Right kidney (tissue), 1 donor: ENCODE results near the gene DAW1.
"Not testable (repeated sequence)": the region's sequence is repeated elsewhere in the genome, so short reads cannot be mapped to it uniquely, and the experiment has no call there.

Source experiments
- DNase-seq: peaks from one replicate; pipeline ENCODE4 v3.0.0-alpha.2; 2016

DAW1 gene

GRCh38 chr2:227914362-227914761, 42.9 kb downstream of the DAW1 start:
- no peak for DNase-seq

DNA sequence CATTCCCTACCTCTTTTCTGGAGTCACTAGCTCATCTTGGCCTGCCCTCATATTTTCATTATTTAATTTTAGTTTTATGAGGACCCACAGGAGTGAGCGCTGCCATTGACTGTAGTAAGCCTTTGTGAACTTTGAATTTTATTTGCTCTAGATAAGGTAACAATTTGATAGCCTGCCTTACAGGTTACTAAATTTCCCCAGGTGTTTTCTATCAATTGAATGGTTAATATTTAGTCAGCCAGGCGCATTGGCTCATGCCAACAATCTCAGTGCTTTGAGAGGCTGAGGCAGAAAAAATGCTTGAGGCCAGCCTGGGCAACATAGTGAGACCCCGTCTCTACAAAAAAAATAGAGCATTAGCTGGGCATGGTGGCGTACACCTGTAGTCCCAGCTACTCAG, 50.2 kb downstream of the DAW1 start:
- DNase-seq, result no peak

- no peak for DNase-seq
These were observed 60.6 kb downstream of the DAW1 start for GRCh38 chr2:227932001-227932400.

GRCh38 chr2:227932403-227932802, 61.0 kb downstream of the DAW1 start:
- DNase-seq, result no peak

GRCh38 chr2:227933884-227934283, 62.5 kb downstream of the DAW1 start:
- no peak for DNase-seq

GRCh38 chr2:227936249-227936648, 64.8 kb downstream of the DAW1 start:
- not testable (repeated sequence) for DNase-seq

DNA sequence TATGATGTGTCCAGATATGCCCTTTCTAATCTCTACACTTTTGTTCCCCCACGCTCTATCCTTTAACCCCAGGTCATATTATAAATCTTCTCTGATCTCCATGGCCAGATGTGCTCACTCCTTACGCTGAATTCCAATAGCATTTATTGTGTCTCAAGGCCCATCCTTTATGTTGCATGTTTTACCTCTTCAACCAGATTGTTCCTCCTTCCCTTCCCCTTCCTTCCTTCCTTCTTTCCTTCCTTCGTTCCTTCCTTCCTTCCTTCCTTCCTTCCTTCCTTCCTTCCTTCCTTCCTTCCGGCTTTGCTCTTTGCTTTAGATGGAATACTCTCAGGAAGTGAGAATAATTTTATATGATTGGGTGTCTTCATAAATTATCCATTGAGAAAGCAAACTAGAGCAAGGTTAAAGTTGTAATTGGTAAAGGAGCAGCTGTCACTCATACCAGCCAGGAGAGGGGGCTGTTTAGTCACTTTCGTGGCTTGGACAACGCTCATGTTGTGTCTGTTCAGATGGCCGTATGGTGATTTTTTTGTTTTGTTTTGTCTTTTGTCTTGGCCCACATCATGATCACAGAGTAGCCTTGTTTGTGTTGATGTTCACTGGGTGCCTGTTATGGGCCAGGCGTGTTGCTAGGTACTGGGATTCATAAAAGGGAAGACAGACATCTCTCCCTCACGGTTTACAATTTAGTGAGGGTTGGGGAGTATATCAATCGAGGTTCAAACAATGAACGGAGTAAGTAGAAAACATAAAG, 68.0 kb downstream of the DAW1 start:
- no peak for DNase-seq

- no peak for DNase-seq
These were observed 70.6 kb downstream of the DAW1 start for GRCh38 chr2:227942021-227942420.

- no peak for DNase-seq
These were observed 71.5 kb downstream of the DAW1 start for GRCh38 chr2:227942965-227943364.

DNA sequence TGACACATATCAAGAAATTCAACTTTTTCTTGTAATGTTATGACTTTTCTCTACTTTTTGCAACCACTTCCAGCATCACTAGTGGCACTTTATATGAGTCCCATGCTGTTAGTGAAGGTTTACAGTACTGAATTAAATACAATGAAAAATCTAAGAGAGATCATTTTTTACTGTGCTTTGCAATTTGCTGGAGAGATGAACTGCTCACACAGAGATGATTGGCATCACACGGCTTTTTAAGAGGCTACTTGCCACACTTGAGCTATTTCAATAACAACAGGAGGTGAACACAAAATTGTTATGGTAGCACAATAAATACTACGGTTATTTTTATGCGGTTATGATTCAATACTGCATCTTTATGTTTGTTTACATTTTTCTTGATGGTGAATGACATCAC, 88.9 kb downstream of the DAW1 start:
- DNase-seq, result no peak

DNA sequence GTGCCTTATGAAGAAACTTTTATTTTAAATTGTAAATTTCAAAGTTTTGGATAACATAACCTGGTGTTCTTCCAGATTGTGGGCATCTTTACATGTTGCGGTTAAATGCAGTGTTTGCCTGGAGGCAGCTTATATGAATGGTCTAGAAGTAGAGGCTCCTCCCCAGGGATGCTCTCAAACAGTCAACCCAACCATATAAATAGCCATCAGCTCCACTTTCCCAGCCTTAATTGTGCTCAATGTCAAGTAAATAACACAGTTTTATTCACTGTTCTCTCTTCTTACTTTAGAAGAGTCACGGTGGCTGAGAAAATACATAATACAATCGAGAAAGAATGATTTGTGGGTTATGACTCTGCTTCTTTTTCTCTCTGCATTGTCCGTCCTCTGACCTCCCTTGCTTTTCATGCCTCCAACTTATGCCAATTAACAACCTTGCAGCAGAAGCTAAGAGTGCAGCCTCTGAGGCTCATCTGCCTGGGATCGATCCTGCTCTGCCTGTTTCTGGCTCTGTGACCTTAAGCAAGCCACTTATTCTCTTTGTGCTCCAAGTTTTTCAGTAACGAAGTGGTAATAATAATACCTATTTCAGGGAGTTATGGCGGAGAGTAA, 100.3 kb downstream of the DAW1 start:
- no peak for DNase-seq

GRCh38 chr2:227973241-227973640, 101.8 kb downstream of the DAW1 start:
- no peak for DNase-seq
